ENCODE measurements around the gene CAV2.

CAV2 gene

GRCh38 chr7:116499168-116500077, at the start of gene CAV2:
Gene CAV2, plus strand, starts transcription at chr7:116499738. Its CDS starts 44 bp downstream, at chr7:116499782.
- Histone ChIP-seq H3F3A (ENCODE audit: insufficient read depth) (no peaks in the 10 kb centered on the region), H4K20me1 (ENCODE audit: low read depth, low read length) (no peaks in the 10 kb centered on the region), H2AFZ (ENCODE audit: low read depth, low read length, severe bottlenecking) (no peak within 1 kb of the TSS), H3K4me3 (ENCODE audit: insufficient read depth, low read length, poor library complexity, severe bottlenecking) (no peak within 1 kb of the TSS), H3K27ac (ENCODE audit: low read depth, low read length) (no peak within 1 kb of the TSS), H3K9me2 (replicated peaks; ENCODE audit: insufficient read depth, low read length) (no peaks in the 10 kb centered on the region), H3K79me2 (ENCODE audit: insufficient read depth, low read length) (no peaks in the 10 kb centered on the region), H3K27me3 (ENCODE audit: low read length) (no peaks in the 10 kb centered on the region; the same call in 1 of the 2 replicates), H3K36me3 (ENCODE audit: low read length) (no peaks in the 10 kb centered on the region), H3K9ac (ENCODE audit: low read length) (no peak within 1 kb of the TSS), H3K4me2 (ENCODE audit: low read depth, low read length, poor library complexity, severe bottlenecking) (no peak within 1 kb of the TSS), H3K9me3 (ENCODE audit: insufficient read depth, low read length) (no peaks in the 10 kb centered on the region)
- no peak for TF ChIP-seq EZH2phosphoT487 (conservative IDR thresholded peaks at IDR 0.05; ENCODE audit: low read length)
- TF ChIP-seq CTCF (IDR thresholded peaks at IDR 0.05; ENCODE audit: insufficient read depth, low read length, poor library complexity, severe bottlenecking) = no peak

- H3K9ac ChIP-seq (ENCODE audit: low read length) = no peak overlapping the region
- no peaks in the 10 kb centered on the region for H3K27me3 ChIP-seq (ENCODE audit: low read length)
- H3K4me3 ChIP-seq (ENCODE audit: insufficient read depth, low read length, poor library complexity, severe bottlenecking) = no peak overlapping the region
- no peaks in the 10 kb centered on the region for H3K36me3 ChIP-seq (ENCODE audit: low read length)
- no peaks in the 10 kb centered on the region for H4K20me1 ChIP-seq (ENCODE audit: low read depth, low read length)
- TF ChIP-seq CTCF (IDR thresholded peaks at IDR 0.05; ENCODE audit: insufficient read depth, low read length, poor library complexity, severe bottlenecking) (no peak), EZH2phosphoT487 (conservative IDR thresholded peaks at IDR 0.05; ENCODE audit: low read length) (no peak)
- no peaks in the 10 kb centered on the region for H3K79me2 ChIP-seq (ENCODE audit: insufficient read depth, low read length)
- no peaks in the 10 kb centered on the region for H3K9me2 ChIP-seq (replicated peaks; ENCODE audit: insufficient read depth, low read length)
- no peaks in the 10 kb centered on the region for H3K9me3 ChIP-seq (ENCODE audit: insufficient read depth, low read length)
- no peak overlapping the region for H2AFZ ChIP-seq (ENCODE audit: low read depth, low read length, severe bottlenecking)
- H3K27ac ChIP-seq (ENCODE audit: low read depth, low read length) = no peak overlapping the region
- H3F3A ChIP-seq (ENCODE audit: insufficient read depth) = no peaks in the 10 kb centered on the region
- H3K4me2 ChIP-seq (ENCODE audit: low read depth, low read length, poor library complexity, severe bottlenecking) = no peak overlapping the region
Observed at GRCh38 chr7:116449950-116450349, 49.6 kb upstream of the CAV2 start.

- no peaks in the 10 kb centered on the region for H3K27me3 ChIP-seq (ENCODE audit: low read length)
- TF ChIP-seq CTCF (IDR thresholded peaks at IDR 0.05; ENCODE audit: insufficient read depth, low read length, poor library complexity, severe bottlenecking) (no peak), EZH2phosphoT487 (conservative IDR thresholded peaks at IDR 0.05; ENCODE audit: low read length) (no peak)
- no peak overlapping the region for H2AFZ ChIP-seq (ENCODE audit: low read depth, low read length, severe bottlenecking)
- H3K36me3 ChIP-seq (ENCODE audit: low read length) = no peaks in the 10 kb centered on the region
- no peak overlapping the region for H3K4me2 ChIP-seq (ENCODE audit: low read depth, low read length, poor library complexity, severe bottlenecking)
- H3K9ac ChIP-seq (ENCODE audit: low read length) = no peak overlapping the region
- no peaks in the 10 kb centered on the region for H4K20me1 ChIP-seq (ENCODE audit: low read depth, low read length)
- H3K4me3 ChIP-seq (ENCODE audit: insufficient read depth, low read length, poor library complexity, severe bottlenecking) = no peak overlapping the region
- H3K79me2 ChIP-seq (ENCODE audit: insufficient read depth, low read length) = no peaks in the 10 kb centered on the region
- no peaks in the 10 kb centered on the region for H3K9me2 ChIP-seq (replicated peaks; ENCODE audit: insufficient read depth, low read length)
- no peaks in the 10 kb centered on the region for H3F3A ChIP-seq (ENCODE audit: insufficient read depth)
- no peaks in the 10 kb centered on the region for H3K9me3 ChIP-seq (ENCODE audit: insufficient read depth, low read length)
- H3K27ac ChIP-seq (ENCODE audit: low read depth, low read length) = no peak overlapping the region
Observed at GRCh38 chr7:116451957-116452729, 47.4 kb upstream of the CAV2 start.

Data from SU-DHL-6 (cell line).